Measurements from ENCODE around the gene KCND3. TPM values are rescaled to one million over a fixed set of nuclear protein-coding genes. Genes with fewer than 3 reads are reported as not detected.

Gene KCND3
- total RNA-seq, 1 donor from 2014 or later, result 0.86 TPM

GRCh38 chr1:111920221-111921024, 69.0 kb downstream of the KCND3 start:
- TF ChIP-seq CTCF (conservative IDR thresholded peaks at IDR 0.05), result no peak
- H3K9me3 Mint-ChIP-seq, result no peaks in the 10 kb centered on the region
- no peak overlapping the region for H3K4me3 Mint-ChIP-seq
- peaks cover 25% of the 10 kb centered on the region for H3K4me1 Mint-ChIP-seq
- peak overlapping the region; percentile 79 for H3K27ac Mint-ChIP-seq (ENCODE audit: unreplicated experiment)
- DNase-seq (ENCODE audit: low read depth, low spot score), result no peak
- no peaks in the 10 kb centered on the region for H3K36me3 Mint-ChIP-seq (ENCODE audit: low read depth)
- peaks cover 8% of the 10 kb centered on the region for H3K27me3 Mint-ChIP-seq (ENCODE audit: low read depth)

GRCh38 chr1:111911776-111912515, 77.5 kb downstream of the KCND3 start:
- Mint-ChIP-seq H3K36me3 (ENCODE audit: low read depth) (no peaks in the 10 kb centered on the region), H3K9me3 (no peaks in the 10 kb centered on the region), H3K4me1 (peaks cover 26% of the 10 kb centered on the region), H3K4me3 (no peak overlapping the region), H3K27me3 (ENCODE audit: low read depth) (peaks cover 3% of the 10 kb centered on the region), H3K27ac (ENCODE audit: unreplicated experiment) (no peak overlapping the region)
- no peak for DNase-seq (ENCODE audit: low read depth, low spot score)
- TF ChIP-seq CTCF (conservative IDR thresholded peaks at IDR 0.05), result no peak

GRCh38 chr1:111911061-111911460, 78.4 kb downstream of the KCND3 start:
- Mint-ChIP-seq H3K36me3 (ENCODE audit: low read depth) (no peaks in the 10 kb centered on the region), H3K27ac (ENCODE audit: unreplicated experiment) (no peak overlapping the region), H3K4me3 (no peak overlapping the region), H3K27me3 (ENCODE audit: low read depth) (peaks cover 8% of the 10 kb centered on the region), H3K9me3 (no peaks in the 10 kb centered on the region), H3K4me1 (peaks cover 26% of the 10 kb centered on the region)
- TF ChIP-seq CTCF (conservative IDR thresholded peaks at IDR 0.05), result no peak
- no peak for DNase-seq (ENCODE audit: low read depth, low spot score)

GRCh38 chr1:111909030-111909429, 80.4 kb downstream of the KCND3 start:
- no peak for TF ChIP-seq CTCF (conservative IDR thresholded peaks at IDR 0.05)
- no peaks in the 10 kb centered on the region for H3K9me3 Mint-ChIP-seq
- no peaks in the 10 kb centered on the region for H3K36me3 Mint-ChIP-seq (ENCODE audit: low read depth)
- peak; percentile 11 for DNase-seq (ENCODE audit: low read depth, low spot score)
- peaks cover 38% of the 10 kb centered on the region for H3K4me1 Mint-ChIP-seq
- peak overlapping the region; percentile 33 for H3K4me3 Mint-ChIP-seq
- H3K27me3 Mint-ChIP-seq (ENCODE audit: low read depth), result peaks cover 8% of the 10 kb centered on the region
- peak overlapping the region; percentile 79 for H3K27ac Mint-ChIP-seq (ENCODE audit: unreplicated experiment)

GRCh38 chr1:111908011-111908621, 81.4 kb downstream of the KCND3 start:
- Mint-ChIP-seq H3K4me3 (no peak overlapping the region), H3K4me1 (peaks cover 38% of the 10 kb centered on the region)
- no peak for DNase-seq (ENCODE audit: low read depth, low spot score)

More at GRCh38 chr1:111908011-111908621, 81.4 kb downstream of the KCND3 start:
- no peak overlapping the region for H3K27ac Mint-ChIP-seq (ENCODE audit: unreplicated experiment)
- no peaks in the 10 kb centered on the region for H3K9me3 Mint-ChIP-seq
- H3K27me3 Mint-ChIP-seq (ENCODE audit: low read depth), result peaks cover 8% of the 10 kb centered on the region
- H3K36me3 Mint-ChIP-seq (ENCODE audit: low read depth), result no peaks in the 10 kb centered on the region
- no peak for TF ChIP-seq CTCF (conservative IDR thresholded peaks at IDR 0.05)
